Endothelial cell of umbilical vein (primary cell): ENCODE measurements around the gene IDI2. TPM values are rescaled to one million over a fixed set of nuclear protein-coding genes. Genes with fewer than 3 reads are reported as not detected.

ENCODE experiments used
- BruUV-seq: library from RNA; stranded (reverse); fragments of 400-500 nt; replicated peaks from 2 replicates; lab custom pipeline; 2021; lab: Mats Ljungman, UMichigan
- CTCF ChIA-PET: fragments of 300-600, 350-600 bp; sonication (Branson Sonifier 250); formaldehyde crosslinking; loops from one replicate; lab custom pipeline; 2021; ENCODE audit warnings: antibody characterized with exemption, inconsistent platforms; lab: Charles Lee
- POLR2A ChIA-PET: fragments of 300-600, 350-600 bp; sonication (Branson Sonifier 250); formaldehyde crosslinking; loops from one replicate; lab custom pipeline; 2021; ENCODE audit warnings: antibody characterized with exemption, inconsistent platforms; lab: Charles Lee
- DNase-seq: peaks from one replicate; pipeline ENCODE4 v3.0.0-alpha.2; 2011; ENCODE audit warnings: low read depth, low spot score
- FAIRE-seq: peaks from 2 replicates; lab custom pipeline; 2011; peaks lifted over from hg19 to GRCh38; lab: Jason Lieb, UNC
- H2AFZ ChIP-seq: 2 replicates; pipeline ENCODE4 v1.6.0; 2012; ENCODE audit warnings: low read depth, low read length, control low read depth, inconsistent platforms
- H3K27ac ChIP-seq: 2 replicates; pipeline ENCODE4 v1.5.1; 2011; ENCODE audit warnings: low read depth, mild to moderate bottlenecking, control low read depth, low read length, moderate library complexity; ENCODE audit not compliant: insufficient read depth
- H3K27me3 ChIP-seq, 2 experiments: 2 replicates each; pipeline versions ENCODE4 v1.6.0 to v1.6.1; 2011; ENCODE audit warnings: low read length in 2 of 2, mixed read lengths in 1 of 2; ENCODE audit not compliant: control insufficient read depth in 2 of 2, insufficient read depth in 2 of 2
- H3K36me3 ChIP-seq, 2 experiments: 2 replicates in 1 of 2; 3 replicates in 1 of 2; pipeline ENCODE4 v1.5.1; 2011; ENCODE audit warnings: low read length in 2 of 2, mild to moderate bottlenecking in 1 of 2, moderate library complexity in 1 of 2; ENCODE audit not compliant: control insufficient read depth in 2 of 2, insufficient read depth in 2 of 2; ENCODE audit errors: extremely low read depth in 1 of 2
- H3K4me1 ChIP-seq: 3 replicates; pipeline ENCODE4 v1.5.1; 2011; ENCODE audit warnings: mild to moderate bottlenecking, low read length; ENCODE audit not compliant: control insufficient read depth, insufficient read depth; ENCODE audit errors: extremely low read depth
- H3K4me2 ChIP-seq: 2 replicates; pipeline ENCODE4 v1.6.1; 2011; ENCODE audit warnings: low read length, control low read depth, mixed read lengths; ENCODE audit not compliant: insufficient read depth
- H3K4me3 ChIP-seq, 3 experiments: fragments of 200-600 bp in 1 of 3; sonication (generic), shearing (Covaris generic) in 1 of 3; replicated peaks in 1 of 3; 2 replicates each; pipeline ENCODE4 v1.5.1; 2011 to 2016; ENCODE audit warnings: control low read depth in 3 of 3, low read length in 3 of 3, mild to moderate bottlenecking in 2 of 3, inconsistent platforms in 1 of 3, low read depth in 1 of 3, moderate library complexity in 1 of 3; ENCODE audit not compliant: insufficient read depth in 1 of 3
- H3K79me2 ChIP-seq: 2 replicates; pipeline ENCODE4 v1.6.0; 2012; ENCODE audit warnings: low read length, inconsistent platforms; ENCODE audit not compliant: control insufficient read depth, insufficient read depth
- H3K9ac ChIP-seq: replicated peaks from 2 replicates; pipeline ENCODE3; 2011; ENCODE audit warnings: low read length, control low read depth; ENCODE audit not compliant: insufficient read depth; ENCODE audit errors: extremely low read depth
- H3K9me1 ChIP-seq: replicated peaks from 3 replicates; pipeline ENCODE4 v1.6.0; 2011; ENCODE audit warnings: mild to moderate bottlenecking, low read length; ENCODE audit not compliant: control insufficient read depth, insufficient read depth; ENCODE audit errors: extremely low read depth
- H3K9me3 ChIP-seq: replicated peaks from 2 replicates; pipeline ENCODE4 v1.5.1; 2012; ENCODE audit warnings: low read length, inconsistent platforms; ENCODE audit not compliant: control insufficient read depth, insufficient read depth
- H4K20me1 ChIP-seq: replicated peaks from 2 replicates; pipeline ENCODE3; 2011; ENCODE audit warnings: mild to moderate bottlenecking, low read length; ENCODE audit not compliant: control insufficient read depth, insufficient read depth; ENCODE audit errors: extremely low read depth
- FOS ChIP-seq: IDR thresholded peaks from 2 replicates; pipeline ENCODE4 v1.6.1; 2011; ENCODE audit warnings: mild to moderate bottlenecking, low read length, moderate library complexity, borderline replicate concordance; ENCODE audit not compliant: insufficient read depth
- GATA2 ChIP-seq: IDR thresholded peaks from 2 replicates; pipeline ENCODE4 v1.7.0; 2011; ENCODE audit warnings: low read depth, mild to moderate bottlenecking, moderate library complexity, mixed read lengths, low read length; ENCODE audit not compliant: insufficient read length, insufficient read depth
- JUN ChIP-seq: IDR thresholded peaks from 2 replicates; pipeline ENCODE4 v1.6.1; 2011; ENCODE audit warnings: borderline replicate concordance, low read depth; ENCODE audit not compliant: insufficient read length, insufficient read depth
- MYC ChIP-seq: IDR thresholded peaks from one replicate; pipeline ENCODE4 v1.6.1; 2011; ENCODE audit warnings: mild to moderate bottlenecking, low read depth, low read length
- POLR2AphosphoS5 ChIP-seq: IDR thresholded peaks from 2 replicates; pipeline ENCODE4 v1.6.1; 2012; ENCODE audit warnings: low read depth, mild to moderate bottlenecking, control low read depth, low read length, moderate library complexity; ENCODE audit not compliant: insufficient read depth
- dilution Hi-C: fragments of 300-500 bp; cut with MboI; formaldehyde crosslinking; loops from one replicate; pipeline ENCODE4 v1.15.0; 2019; ENCODE audit warnings: low sequenced_read_pairs; ENCODE audit not compliant: extremely low pct_ligation_motif_present
- intact Hi-C: fragments of 100-400 bp; cut with micrococcal nuclease; formaldehyde crosslinking; loops from one replicate; pipeline ENCODE4 v1.10.0; 2022
- polyA plus RNA-seq, 4 experiments: library from polyadenylated mRNA; depleted of rRNA in 3 of 4; stranded (reverse) in 3 of 4; unstranded in 1 of 4; fragments of >200 nt; gene quantifications; 2 replicates each; pipeline versions ENCODE4 v1.2.1 to v1.2.3, GENCODE V29; 2011 to 2012; ENCODE audit warnings: missing spikeins in 1 of 4
- total RNA-seq: library from RNA; stranded (reverse); gene quantifications from 2 replicates; pipeline ENCODE4 v1.2.3, GENCODE V29; 2021

IDI2 gene
- total and polyA plus RNA-seq, 2 donors (not counting 3 experiments of a cell fraction or from before 2014, with no cell fraction given) = not detected

GRCh38 chr10:985361-985760 is 40.3 kb downstream of the IDI2 start:
- Histone ChIP-seq H3K36me3 (no peaks in the 10 kb centered on the region), H3K9me1 (no peaks in the 10 kb centered on the region), H3K4me2 (no peak overlapping the region), H3K9ac (no peak overlapping the region), H3K27ac (no peak overlapping the region), H3K9me3 (no peaks in the 10 kb centered on the region), H3K79me2 (peaks cover 24% of the 10 kb centered on the region), H3K4me3 (no peak overlapping the region), H3K4me1 (peaks cover 13% of the 10 kb centered on the region), H3K27me3 (no peaks in the 10 kb centered on the region), H2AFZ (no peak overlapping the region), H4K20me1 (no peaks in the 10 kb centered on the region)
- intact Hi-C loops (loop anchor here (5.0 kb wide), 1 partner anchor 62 kb away; the partner anchor contains the start of gene IDI1), dilution Hi-C loops (no loop called here)
- POLR2A ChIA-PET = no interaction called here
- no TSS peak for BruUV-seq
- no peak for DNase-seq
- FAIRE-seq = no peak
- no peak for TF ChIP-seq FOS
- CTCF ChIA-PET = no interaction called here

- intact Hi-C loops = no loop called here
- Histone ChIP-seq H3K4me3 (no peak overlapping the region), H3K9ac (no peak overlapping the region), H4K20me1 (no peaks in the 10 kb centered on the region), H3K79me2 (peaks cover 11% of the 10 kb centered on the region), H3K4me1 (peaks cover 7% of the 10 kb centered on the region), H2AFZ (no peak overlapping the region), H3K36me3 (no peaks in the 10 kb centered on the region), H3K9me1 (no peaks in the 10 kb centered on the region), H3K27me3 (no peaks in the 10 kb centered on the region), H3K27ac (no peak overlapping the region), H3K9me3 (no peaks in the 10 kb centered on the region), H3K4me2 (no peak overlapping the region)
- BruUV-seq = no TSS peak
- CTCF ChIA-PET = interaction anchor here (1.5 kb wide), 1 partner anchor 13 kb away, joined by 3 read pairs; no protein-coding TSS in a partner anchor
- DNase-seq (peak; percentile 15), FAIRE-seq (no peak)
- dilution Hi-C loops = no loop called here
- POLR2A ChIA-PET = no interaction called here
- no peak for TF ChIP-seq JUN
- peak; percentile 47 for TF ChIP-seq GATA2
- TF ChIP-seq FOS = peak; percentile 26
- TF ChIP-seq POLR2AphosphoS5 = no peak
- no peak for TF ChIP-seq MYC
Observed at GRCh38 chr10:983971-984655, 41.5 kb downstream of the IDI2 start.
